SK-N-SH (cell line): ENCODE measurements around the gene GCM1.

Source experiments
- CTCF ChIP-seq: fragments of 200-600 bp; sonication (generic); IDR thresholded peaks from 2 replicates; pipeline ENCODE4 v1.6.1; 2017; ENCODE audit warnings: antibody characterized with exemption, mild to moderate bottlenecking, moderate library complexity
- EP300 ChIP-seq, 2 experiments: IDR thresholded peaks; 2 replicates each; pipeline versions ENCODE4 v1.4.0 to v1.6.1; 2012; ENCODE audit warnings: borderline replicate concordance in 1 of 2, low read depth in 1 of 2, low read length in 1 of 2
- MAX ChIP-seq: IDR thresholded peaks from 2 replicates; pipeline ENCODE4 v1.4.0; 2012; ENCODE audit warnings: low read depth
- POLR2AphosphoS5 ChIP-seq: IDR thresholded peaks from 2 replicates; pipeline ENCODE4 v1.6.1; 2012; ENCODE audit warnings: low read depth, low read length

- TF ChIP-seq MAX, result no peak
- no peak for TF ChIP-seq EP300 (IDR thresholded peaks at IDR 0.05; ENCODE audit: borderline replicate concordance in 1 of 2, low read depth in 1 of 2, low read length in 1 of 2)
- TF ChIP-seq CTCF, result no peak
- TF ChIP-seq POLR2AphosphoS5, result no peak
Observed at GRCh38 chr6:53130569-53131290, 17.9 kb downstream of the GCM1 start.
